Measurements from ENCODE around the gene TMEM184C.

DNA sequence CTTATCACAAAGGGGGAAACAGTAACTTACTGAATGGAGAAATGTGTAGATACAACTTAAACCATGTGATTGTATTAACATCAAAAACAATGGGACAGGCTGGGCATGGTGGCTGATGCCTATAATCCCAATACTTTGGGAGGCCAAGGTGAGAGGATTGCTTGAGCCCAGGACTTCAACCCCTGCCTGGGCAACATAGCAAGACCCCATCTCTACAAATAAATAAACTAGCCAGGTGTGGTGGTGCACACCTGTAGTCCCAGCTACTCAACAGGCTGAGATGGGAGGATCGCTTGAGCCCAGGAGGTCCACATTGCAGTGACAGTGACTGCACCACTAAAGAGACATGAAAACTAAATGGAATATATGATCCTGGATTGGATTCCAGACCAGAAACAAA, 26.4 kb downstream of the TMEM184C start:
- TF ChIP-seq, protein P1, sequence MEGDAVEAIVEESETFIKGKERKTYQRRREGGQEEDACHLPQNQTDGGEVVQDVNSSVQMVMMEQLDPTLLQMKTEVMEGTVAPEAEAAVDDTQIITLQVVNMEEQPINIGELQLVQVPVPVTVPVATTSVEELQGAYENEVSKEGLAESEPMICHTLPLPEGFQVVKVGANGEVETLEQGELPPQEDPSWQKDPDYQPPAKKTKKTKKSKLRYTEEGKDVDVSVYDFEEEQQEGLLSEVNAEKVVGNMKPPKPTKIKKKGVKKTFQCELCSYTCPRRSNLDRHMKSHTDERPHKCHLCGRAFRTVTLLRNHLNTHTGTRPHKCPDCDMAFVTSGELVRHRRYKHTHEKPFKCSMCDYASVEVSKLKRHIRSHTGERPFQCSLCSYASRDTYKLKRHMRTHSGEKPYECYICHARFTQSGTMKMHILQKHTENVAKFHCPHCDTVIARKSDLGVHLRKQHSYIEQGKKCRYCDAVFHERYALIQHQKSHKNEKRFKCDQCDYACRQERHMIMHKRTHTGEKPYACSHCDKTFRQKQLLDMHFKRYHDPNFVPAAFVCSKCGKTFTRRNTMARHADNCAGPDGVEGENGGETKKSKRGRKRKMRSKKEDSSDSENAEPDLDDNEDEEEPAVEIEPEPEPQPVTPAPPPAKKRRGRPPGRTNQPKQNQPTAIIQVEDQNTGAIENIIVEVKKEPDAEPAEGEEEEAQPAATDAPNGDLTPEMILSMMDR (IDR thresholded peaks at IDR 0.05 in 4 of 5, conservative IDR thresholded peaks at IDR 0.05 in 1 of 5): no peak
- no peak for TF ChIP-seq POLR2A (IDR thresholded peaks at IDR 0.05)

All from gastrocnemius medialis (tissue), 4 donors.